Stimulated activated CD4-positive, alpha-beta T cell treated with anti-CD3 and anti-CD28 coated beads, Interleukin-4, amount 100 ng/mL, for 48 hours (primary cell): ENCODE measurements around the gene PCSK6.
"Not testable (repeated sequence)": the region's sequence is repeated elsewhere in the genome, so short reads cannot be mapped to it uniquely, and the experiment has no call there.

Source experiments
- DNase-seq, 2 donors: peaks; one replicate each; pipeline ENCODE4 v3.0.0-alpha.2; 2020; ENCODE audit warnings: low read depth in 2 of 2

PCSK6 gene

DNA sequence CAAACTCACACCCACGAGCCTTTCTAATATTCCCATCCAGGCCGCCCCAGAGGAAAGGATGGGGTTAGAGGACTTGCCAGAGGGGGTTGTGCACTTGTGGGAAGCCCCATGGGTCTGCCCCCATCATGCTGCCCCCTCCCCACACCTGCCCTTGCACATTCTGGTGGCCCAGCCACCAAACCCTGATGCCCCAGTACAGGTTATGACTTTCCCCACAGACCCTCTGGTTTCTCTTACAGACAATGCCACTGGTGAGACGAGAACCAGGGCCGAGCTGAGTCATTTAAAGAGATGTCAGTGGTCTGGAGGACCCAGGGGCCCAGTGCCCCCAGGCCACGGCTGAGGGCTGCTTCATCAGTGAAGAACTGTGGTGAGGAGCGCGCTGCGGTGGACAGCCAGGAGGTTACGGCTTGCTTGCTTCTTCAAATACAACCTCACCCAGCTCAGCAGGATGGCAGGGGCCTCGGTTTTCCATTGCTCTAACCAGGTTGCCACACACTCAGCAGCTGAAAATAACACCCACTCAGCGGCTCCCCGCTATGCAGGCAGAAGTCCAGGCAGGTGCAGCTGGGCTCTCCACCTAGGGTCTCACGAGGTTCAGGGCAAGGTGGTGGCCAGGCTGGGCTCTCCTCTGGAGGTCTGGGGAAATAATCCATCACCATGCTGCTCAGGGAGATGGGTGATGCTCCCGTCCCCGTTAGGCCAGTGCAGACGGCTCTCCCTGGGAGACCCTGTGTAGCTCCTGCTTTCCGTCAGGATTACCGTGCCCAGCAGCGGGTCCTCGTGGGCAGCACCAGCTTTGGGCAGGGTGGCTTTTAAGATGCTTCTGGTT lies 180.7 kb downstream of the PCSK6 start:
- no peak for DNase-seq

DNA sequence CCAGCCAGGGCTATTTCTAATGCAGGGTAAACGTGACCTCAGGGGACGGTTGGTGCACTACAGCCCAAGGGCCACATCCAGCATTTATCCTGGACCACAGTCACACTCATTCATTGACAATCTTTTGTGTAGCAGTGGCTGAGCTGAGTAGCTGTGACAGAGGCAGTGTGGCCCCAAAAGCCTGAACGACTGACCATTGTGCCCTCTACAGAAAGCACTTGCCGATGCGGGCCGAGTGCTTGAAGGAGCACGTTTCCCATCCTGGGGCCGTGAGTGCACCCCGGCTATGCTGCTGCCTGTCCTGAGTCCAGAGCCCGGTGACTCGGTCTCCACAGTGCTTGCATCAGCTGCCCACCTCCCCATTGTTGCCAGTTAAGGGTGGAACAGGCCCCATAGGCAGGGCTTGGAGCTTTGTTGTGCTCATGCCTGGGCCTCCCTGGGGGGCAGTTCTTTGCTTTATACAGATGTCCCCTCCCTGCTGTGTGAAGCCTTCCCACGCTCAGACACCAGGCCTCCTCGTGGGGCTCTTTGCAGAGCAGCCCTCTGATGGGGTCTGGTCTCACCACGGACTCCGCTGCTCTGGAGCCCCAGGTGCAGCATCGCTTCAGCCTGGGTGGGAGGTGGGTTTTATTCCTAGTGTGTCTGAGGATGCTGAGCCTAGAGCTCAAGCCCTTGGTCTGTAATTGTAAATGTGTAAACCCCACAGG lies 181.5 kb downstream of the PCSK6 start:
- DNase-seq = no peak

GRCh38 chr15:101307048-101307896 lies 182.2 kb downstream of the PCSK6 start:
- DNase-seq = no peak

DNA sequence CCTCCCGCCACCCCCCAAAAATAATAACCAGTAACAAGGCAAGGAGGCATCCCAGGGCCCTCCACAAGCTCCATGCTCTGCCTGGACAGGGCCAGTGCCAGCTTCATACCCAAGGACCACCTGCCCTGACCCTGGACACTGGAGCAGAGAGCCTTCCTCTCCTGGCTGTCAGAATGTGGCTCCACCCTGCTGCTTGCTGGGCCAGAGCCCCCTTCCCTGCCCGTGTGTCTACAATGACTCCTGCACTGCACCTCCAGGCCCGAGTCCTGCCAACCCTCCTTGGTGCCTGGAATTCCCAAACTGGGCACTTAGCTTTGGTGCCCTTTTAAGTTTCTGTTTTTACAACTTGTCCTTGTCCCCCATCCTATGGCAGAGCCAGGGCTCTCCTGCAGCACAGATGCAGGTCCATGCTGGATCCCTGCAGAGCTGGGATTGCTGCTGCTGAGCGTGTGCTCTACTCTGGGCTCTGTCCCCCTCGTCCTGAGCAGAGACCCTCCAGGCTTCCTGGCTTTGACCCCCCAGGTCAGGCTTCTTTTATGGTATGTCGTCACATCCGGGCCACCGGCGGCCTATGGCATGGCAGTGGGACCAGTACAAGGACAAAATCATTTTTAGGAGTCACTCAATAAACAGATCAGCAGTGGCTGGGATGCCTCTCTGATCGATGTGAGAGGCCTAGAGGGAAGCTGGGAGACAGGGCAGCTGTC lies 183.0 kb downstream of the PCSK6 start:
- no peak for DNase-seq

DNA sequence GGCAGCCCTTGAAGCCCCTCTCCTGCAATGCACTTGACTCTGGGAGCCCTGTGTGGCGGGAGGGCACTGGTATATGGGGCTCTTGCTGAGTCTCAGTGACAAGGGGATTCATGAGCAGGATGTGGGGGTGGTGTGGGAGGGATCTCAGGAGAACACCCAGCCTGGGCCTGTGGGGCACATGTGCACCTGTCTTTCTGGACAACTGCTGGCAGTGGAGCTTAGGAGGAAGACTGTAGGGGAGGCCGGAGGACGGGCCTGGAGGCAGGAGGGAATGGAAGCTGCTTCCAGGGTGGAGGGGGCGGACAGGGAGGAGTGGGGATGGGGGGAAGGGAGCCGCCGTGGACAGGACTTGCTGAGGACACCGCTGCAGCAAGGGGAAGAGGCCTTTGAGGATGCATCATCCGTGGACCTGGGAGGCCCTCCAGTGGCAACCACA lies 183.7 kb downstream of the PCSK6 start:
- no peak for DNase-seq

DNA sequence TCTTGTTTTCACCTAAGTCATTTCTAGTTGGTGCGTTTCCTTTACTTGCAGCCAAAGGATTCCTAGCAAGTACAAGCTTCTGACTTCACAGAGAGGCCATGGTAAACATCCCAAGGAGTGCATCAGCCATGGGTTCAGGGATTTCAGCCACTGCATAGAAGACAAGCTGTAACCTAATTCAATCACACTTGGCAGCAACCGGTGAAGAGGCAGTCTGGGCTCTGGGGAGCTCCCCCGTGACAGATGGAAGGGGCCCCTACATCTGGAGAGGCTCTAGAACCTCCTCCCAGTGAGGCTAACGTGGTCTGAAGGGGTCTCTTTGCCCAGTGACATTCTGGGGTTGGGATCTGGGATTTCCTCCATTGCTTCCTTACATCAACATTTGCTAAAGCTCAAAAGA lies 186.1 kb downstream of the PCSK6 start:
- no peak for DNase-seq

GRCh38 chr15:101296418-101297405 lies 192.8 kb downstream of the PCSK6 start:
- DNase-seq = no peak

DNA sequence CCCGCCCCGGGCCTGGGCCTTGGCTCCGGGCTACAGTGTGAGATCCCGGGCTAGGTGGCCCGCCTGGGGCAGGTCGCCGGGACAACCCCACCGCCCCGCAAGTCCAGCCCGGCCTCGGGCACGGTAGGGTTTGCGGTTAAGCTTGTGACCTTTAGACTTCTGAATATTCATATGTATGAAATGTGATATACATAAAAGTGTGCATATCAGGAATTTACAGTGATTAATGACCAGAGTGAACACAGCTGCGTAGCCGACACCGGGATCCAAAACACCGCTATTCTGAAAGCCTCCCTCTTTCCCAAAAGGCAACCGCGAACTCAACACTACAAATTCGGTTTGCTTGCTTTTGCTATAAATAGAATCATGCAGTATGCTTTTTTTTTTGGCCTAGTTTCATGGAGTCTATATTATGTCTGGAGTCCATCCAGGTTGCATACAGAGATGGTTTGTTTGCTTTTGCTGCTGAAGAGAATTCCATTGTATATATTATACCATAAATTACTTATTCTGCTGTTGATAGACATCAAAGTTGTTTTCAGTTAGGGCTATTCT lies 193.8 kb downstream of the PCSK6 start:
- DNase-seq = no peak

DNA sequence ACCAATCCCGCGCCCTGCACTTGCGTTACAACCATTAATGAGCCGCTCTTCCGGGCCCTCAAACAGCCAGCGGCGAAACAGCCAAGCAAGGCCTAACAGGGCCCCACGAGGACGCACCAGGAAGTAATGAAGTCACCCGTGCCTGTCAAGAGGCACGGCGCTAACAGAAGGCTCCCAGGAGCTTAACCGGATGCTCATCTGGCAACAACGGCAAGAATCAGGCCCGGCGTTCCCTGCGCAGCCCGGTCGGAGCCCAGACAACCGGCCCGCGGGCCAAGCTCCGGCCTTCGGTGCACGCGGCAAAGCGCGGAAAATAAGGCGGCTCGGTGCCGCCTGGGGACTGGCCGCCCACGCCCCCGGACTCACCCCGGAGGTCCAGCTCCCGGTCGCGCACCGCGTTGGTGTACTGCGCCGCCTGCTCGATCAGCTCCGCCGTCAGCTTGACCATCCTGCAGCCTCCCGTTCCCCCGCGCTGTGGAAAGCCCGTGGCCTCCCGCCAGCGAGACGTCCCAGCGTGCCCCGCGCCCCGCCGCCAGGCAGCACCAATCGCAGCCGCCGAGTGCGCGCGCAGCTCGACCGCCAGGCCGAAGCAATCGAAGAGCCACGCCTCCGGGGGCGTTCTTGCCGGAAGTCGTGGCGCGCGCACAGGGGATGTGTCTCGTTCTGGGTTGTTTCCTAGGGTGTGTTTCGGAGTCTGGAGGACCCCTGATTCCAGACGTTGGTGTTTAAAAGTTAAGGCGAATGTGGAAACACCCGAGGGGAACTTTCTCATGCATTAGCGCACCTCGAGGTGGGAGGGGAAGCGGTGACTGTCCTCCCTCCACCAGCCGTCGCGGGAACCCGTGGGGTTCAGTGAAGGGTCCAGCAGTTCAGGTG lies 194.5 kb downstream of the PCSK6 start, which contains the start of gene SNRPA1:
TSS of gene SNRPA1 (minus strand) at position 518 of the 876 bp plus-strand sequence. CDS start at position 448, 70 bp downstream.
- peak; percentile 98 for DNase-seq

DNA sequence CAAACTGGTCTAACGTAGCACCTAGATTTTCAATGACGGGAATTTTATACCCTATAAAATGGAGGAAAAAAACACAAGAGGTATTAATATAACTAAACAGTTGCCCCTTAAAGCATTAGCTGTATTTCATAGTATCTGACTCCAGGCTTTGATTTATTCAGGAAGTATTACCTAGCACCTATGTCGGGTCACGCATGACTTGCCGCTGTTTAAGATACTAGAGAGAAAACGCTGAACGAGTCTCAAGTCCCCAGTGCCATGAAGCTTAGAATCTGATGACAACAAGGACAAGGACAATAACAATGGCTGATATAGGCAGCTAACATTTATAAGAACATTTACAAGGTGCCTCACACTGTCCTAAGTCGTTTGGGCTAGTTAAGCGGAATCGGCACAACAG lies 196.4 kb downstream of the PCSK6 start:
- no peak for DNase-seq

GRCh38 chr15:101288905-101289513 lies 200.5 kb downstream of the PCSK6 start:
- DNase-seq = no peak

DNA sequence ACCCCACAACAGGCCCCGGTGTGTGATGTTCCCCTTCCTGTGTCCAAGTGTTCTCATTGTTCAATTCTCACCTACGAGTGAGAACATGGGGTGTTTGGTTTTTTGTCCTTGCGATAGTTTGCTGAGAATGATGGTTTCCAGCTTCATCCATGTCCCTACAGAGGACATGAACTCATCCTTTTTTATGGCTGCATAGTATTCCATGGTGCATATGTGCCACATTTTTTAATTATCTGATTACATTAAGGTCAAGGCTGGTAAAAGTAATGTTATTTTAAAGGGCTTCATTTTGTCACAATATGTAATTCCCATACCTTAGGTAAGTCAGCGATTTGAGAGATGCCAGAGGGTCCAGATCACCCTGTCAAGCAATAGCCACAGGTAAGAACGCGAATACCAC lies 202.2 kb downstream of the PCSK6 start:
- not testable (repeated sequence) for DNase-seq

GRCh38 chr15:101286471-101287114 lies 202.9 kb downstream of the PCSK6 start:
- no peak for DNase-seq

DNA sequence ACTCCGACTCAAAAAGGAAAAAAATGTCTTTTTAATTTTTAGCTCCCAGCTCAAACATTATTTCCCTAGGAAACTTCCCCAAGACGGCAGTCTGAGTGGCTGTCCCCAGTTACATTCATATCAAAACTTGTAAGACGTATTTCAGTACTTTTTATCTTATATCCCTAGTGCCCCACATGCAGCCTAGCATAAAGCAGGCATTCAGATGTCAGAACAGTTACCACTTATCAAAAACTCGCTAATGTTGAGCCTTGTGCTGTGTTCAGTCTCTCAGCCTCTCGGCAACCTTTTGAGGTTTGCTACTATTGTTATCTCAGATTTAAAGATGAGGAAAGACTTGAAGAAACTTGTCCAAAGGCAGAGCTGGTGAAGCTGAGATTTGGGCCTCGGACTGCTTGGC lies 205.6 kb downstream of the PCSK6 start:
- no peak for DNase-seq

DNA sequence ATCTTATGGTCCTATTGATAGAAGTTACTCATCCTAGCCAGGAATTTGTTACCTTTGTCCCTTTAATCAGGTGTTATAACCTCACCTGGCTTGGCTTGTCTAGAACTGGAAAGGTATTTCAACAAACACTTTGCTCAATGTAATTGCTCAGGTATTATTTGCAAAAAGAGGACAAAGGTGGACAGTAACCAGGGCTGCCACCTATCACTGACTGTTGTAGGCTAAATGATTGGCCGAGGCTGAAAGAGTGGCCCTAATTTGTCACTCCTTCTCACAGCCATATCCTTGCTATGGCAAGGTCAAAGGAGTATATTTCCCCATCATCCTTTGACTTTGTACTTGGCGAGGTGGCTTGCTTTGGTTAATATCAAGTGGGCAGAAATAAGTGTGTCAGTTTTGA lies 209.5 kb downstream of the PCSK6 start:
- no peak for DNase-seq

DNA sequence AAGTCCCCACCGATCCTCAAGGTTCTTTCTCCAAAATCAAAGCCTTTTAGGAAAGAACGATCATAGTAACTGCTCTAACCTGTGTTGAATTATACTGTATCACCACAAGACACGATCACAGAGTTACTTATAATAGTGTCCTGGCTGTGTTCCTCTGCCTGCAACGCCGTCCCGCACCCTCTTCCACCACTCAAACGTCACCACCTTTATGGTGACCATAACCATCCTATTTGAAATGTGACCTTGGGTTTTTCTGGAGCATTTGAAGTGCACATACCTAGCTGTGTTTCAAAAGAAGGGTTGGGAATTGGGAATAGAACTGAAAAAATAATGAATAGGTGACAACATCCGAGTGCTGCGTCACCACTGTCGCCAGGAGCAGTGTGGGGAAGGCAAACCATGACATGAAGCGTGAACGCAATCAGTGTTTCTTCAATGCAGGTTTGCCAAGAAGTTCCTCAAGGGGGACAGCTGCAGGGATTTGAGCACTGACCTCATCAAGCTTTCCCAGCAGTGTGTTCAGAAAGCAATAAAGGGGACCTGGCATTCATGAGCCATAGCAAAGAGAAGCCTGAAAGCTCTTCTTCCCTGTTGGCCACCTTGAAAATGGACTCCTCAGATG lies 211.5 kb downstream of the PCSK6 start:
- no peak for DNase-seq

- DNase-seq = peak; percentile 86 to 89
Observed at GRCh38 chr15:101277038-101277822, 212.3 kb downstream of the PCSK6 start, which contains the start of gene SELENOS. Gene SELENOS, minus strand, starts transcription at chr15:101277485. Its CDS starts 68 bp downstream, at chr15:101277417.
